GM13977 (cell line): Measurements from ENCODE around the gene KAZN.
A peak's percentile ranks its signal among the peaks of the same experiment; 100 is the strongest.

Experiments
- DNase-seq: peaks from one replicate; pipeline ENCODE4 v3.0.0; 2012; ENCODE audit warnings: low spot score
- in situ Hi-C: fragments of 300-500 bp; cut with MboI; formaldehyde crosslinking; loops from one replicate; pipeline ENCODE4 v1.12.0; 2022; ENCODE audit warnings: low sequenced_read_pairs, low pct_unique_long_range_greater_than_20kb, mixed read lengths, inconsistent platforms; ENCODE audit not compliant: unreplicated experiment
- TF ChIP-seq, protein P1 (sequence below): IDR thresholded peaks from 2 replicates; pipeline ENCODE4 v1.5.1; 2012; ENCODE audit warnings: mild to moderate bottlenecking, control low read depth; ENCODE audit not compliant: insufficient read depth; ENCODE audit errors: extremely low read depth, missing control alignments

KAZN gene

DNA sequence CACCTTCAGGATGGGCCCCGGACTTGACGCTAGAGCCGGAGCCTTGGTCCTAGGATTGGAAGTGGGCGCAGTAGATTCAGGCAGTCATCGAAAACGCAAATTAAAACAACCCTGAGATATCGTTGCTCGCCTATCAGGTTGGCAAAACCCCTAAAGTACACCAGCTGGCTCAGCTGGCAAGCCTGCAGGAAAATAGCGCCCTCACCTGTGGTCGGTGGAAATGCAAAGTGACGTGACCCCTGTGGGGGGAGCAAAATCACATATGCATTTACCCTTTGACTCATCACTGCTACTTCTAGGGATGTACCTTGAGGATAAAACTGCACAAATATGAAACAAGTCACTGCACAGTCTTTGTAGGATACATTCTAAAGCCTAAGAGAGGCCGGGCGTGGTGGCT lies 384.8 kb downstream of the KAZN start:
- in situ Hi-C loops, result no loop called here
- TF ChIP-seq, protein P1, sequence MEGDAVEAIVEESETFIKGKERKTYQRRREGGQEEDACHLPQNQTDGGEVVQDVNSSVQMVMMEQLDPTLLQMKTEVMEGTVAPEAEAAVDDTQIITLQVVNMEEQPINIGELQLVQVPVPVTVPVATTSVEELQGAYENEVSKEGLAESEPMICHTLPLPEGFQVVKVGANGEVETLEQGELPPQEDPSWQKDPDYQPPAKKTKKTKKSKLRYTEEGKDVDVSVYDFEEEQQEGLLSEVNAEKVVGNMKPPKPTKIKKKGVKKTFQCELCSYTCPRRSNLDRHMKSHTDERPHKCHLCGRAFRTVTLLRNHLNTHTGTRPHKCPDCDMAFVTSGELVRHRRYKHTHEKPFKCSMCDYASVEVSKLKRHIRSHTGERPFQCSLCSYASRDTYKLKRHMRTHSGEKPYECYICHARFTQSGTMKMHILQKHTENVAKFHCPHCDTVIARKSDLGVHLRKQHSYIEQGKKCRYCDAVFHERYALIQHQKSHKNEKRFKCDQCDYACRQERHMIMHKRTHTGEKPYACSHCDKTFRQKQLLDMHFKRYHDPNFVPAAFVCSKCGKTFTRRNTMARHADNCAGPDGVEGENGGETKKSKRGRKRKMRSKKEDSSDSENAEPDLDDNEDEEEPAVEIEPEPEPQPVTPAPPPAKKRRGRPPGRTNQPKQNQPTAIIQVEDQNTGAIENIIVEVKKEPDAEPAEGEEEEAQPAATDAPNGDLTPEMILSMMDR, result peak; percentile 13
- no peak for DNase-seq

DNA sequence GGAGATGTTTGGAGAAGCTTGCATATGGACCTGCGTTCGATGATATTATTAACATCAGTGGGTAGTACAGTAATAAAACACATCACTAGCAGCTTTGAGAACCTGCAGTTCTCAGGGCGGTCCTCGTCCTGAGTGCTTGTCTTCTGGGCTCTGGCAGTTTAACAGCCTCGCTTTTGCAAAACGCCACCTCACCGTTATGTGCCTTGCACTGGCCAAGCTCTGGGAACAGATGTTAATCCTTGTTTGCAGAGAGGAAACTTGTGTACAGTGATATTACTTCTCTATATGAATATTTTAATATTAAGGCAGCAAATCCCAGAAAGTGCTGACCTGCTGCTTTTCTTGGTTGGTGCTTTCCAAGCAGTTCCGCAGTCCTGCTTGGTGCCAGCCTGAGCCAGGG lies 387.7 kb downstream of the KAZN start:
- DNase-seq, result no peak
- TF ChIP-seq, protein P1, result no peak
- in situ Hi-C loops, result no loop called here

- DNase-seq, result no peak
Measured at GRCh38 chr1:14987829-14988603, 389.5 kb downstream of the KAZN start.

DNA sequence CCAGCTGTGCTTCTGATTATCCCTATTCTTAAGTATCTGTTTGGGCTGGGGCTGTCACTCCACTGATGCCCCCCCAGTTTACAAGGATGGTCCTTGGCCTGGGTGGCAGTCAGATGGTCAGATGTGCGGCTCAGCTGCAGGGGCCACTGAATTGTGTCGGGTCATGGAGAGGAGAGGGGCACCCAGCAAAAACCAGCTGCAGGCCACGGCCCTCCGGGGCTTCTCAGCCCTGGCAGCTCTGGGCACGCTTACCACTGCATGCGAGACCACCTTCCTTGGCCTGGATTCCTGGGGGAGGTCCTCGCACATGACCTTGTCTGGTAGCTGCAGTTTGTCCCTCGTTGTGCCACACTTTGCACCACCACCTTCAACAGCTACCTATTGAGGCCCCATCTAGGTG lies 390.2 kb downstream of the KAZN start:
- no peak for DNase-seq
- TF ChIP-seq, protein P1, result no peak
- in situ Hi-C loops, result no loop called here

More at GRCh38 chr1:14987829-14988603, 389.5 kb downstream of the KAZN start:
- TF ChIP-seq, protein P1, result no peak
- in situ Hi-C loops, result no loop called here

GRCh38 chr1:14989931-14990728 lies 391.6 kb downstream of the KAZN start:
- in situ Hi-C loops, result no loop called here
- TF ChIP-seq, protein P1, result no peak
- no peak for DNase-seq

DNA sequence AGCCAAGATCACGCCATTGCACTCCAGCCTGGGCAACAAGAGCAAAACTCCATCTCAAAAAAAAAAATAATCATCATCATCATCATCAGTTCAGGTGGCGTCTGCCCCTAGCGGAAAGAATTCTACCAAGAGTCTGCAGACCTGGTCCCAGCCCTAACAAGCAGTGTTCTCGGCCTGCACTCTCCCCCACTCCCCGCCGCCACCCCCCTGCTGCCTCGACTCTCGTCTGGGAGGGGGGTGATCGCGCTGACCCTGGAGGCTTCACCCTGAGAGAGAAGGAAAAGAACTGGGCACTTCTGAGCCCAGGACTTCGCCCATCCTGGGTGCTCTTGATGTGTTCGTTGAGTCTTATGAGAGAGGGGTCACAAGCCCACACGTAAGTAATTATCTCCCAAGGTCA lies 394.9 kb downstream of the KAZN start:
- TF ChIP-seq, protein P1, result no peak
- no peak for DNase-seq
- in situ Hi-C loops, result no loop called here
